Mesenchymal stem cell (in vitro differentiated cells and primary cell): Measurements from ENCODE around the gene DDX25.

Experiments used
- DNase-seq: peaks from one replicate; pipeline ENCODE4 v3.0.0-alpha.2; 2013
- H2AFZ ChIP-seq: one replicate; pipeline ENCODE4 v1.6.1; 2013; ENCODE audit warnings: low read depth, mild to moderate bottlenecking, control low read depth, inconsistent platforms, low read length, moderate library complexity
- H2AK5ac ChIP-seq: 2 replicates; pipeline ENCODE4 v1.6.1; 2013; ENCODE audit warnings: low read length, moderate library complexity, mild to moderate bottlenecking, inconsistent platforms; ENCODE audit not compliant: severe bottlenecking
- H2BK120ac ChIP-seq: one replicate; pipeline ENCODE4 v1.6.1; 2013; ENCODE audit warnings: low read depth, mild to moderate bottlenecking, inconsistent platforms, low read length, moderate library complexity
- H2BK12ac ChIP-seq, 2 experiments: one replicate each; pipeline ENCODE4 v1.6.1; 2013; ENCODE audit warnings: inconsistent platforms in 2 of 2, low read length in 2 of 2, mild to moderate bottlenecking in 2 of 2, moderate library complexity in 2 of 2, control low read depth in 1 of 2
- H2BK15ac ChIP-seq: one replicate; pipeline ENCODE4 v1.6.1; 2013; ENCODE audit warnings: mild to moderate bottlenecking, low read depth, inconsistent platforms; ENCODE audit not compliant: poor library complexity, severe bottlenecking
- H2BK5ac ChIP-seq: 2 replicates; pipeline ENCODE4 v1.6.1; 2013; ENCODE audit warnings: low read depth, mild to moderate bottlenecking, low read length, control low read depth, inconsistent platforms; ENCODE audit not compliant: poor library complexity, severe bottlenecking
- H3K14ac ChIP-seq, 2 experiments: one replicate each; pipeline ENCODE4 v1.6.1; 2013; ENCODE audit warnings: inconsistent platforms in 2 of 2, low read length in 2 of 2, control low read depth in 1 of 2, mild to moderate bottlenecking in 1 of 2, moderate library complexity in 1 of 2
- H3K18ac ChIP-seq, 2 experiments: one replicate each; pipeline ENCODE4 v1.6.1; 2013; ENCODE audit warnings: inconsistent platforms in 2 of 2, low read length in 2 of 2, control low read depth in 1 of 2, low read depth in 1 of 2, mild to moderate bottlenecking in 1 of 2
- H3K23ac ChIP-seq, 2 experiments: one replicate each; pipeline ENCODE4 v1.6.1; 2013; ENCODE audit warnings: inconsistent platforms in 2 of 2, low read length in 2 of 2, mild to moderate bottlenecking in 2 of 2, moderate library complexity in 2 of 2, control low read depth in 1 of 2
- H3K27ac ChIP-seq: 2 replicates; pipeline ENCODE4 v1.5.1; 2013; ENCODE audit warnings: mild to moderate bottlenecking, moderate library complexity, low read length, control low read depth, inconsistent platforms; ENCODE audit not compliant: poor library complexity, severe bottlenecking
- H3K27me3 ChIP-seq, 2 experiments: 2 replicates each; pipeline versions ENCODE4 v1.6.1 to v1.7.0; 2013; ENCODE audit warnings: low read length in 2 of 2, mild to moderate bottlenecking in 2 of 2, moderate library complexity in 2 of 2, control low read depth in 1 of 2, inconsistent platforms in 1 of 2; ENCODE audit not compliant: control insufficient read depth in 1 of 2, insufficient read depth in 1 of 2
- H3K36me3 ChIP-seq, 2 experiments: 2 replicates each; pipeline versions ENCODE4 v1.6.1 to v1.7.0; 2013; ENCODE audit warnings: low read length in 2 of 2, control low read depth in 1 of 2, inconsistent platforms in 1 of 2, low read depth in 1 of 2, mild to moderate bottlenecking in 1 of 2; ENCODE audit not compliant: insufficient read depth in 2 of 2, control insufficient read depth in 1 of 2
- H3K4ac ChIP-seq, 2 experiments: one replicate each; pipeline ENCODE4 v1.6.1; 2013; ENCODE audit warnings: inconsistent platforms in 2 of 2, low read length in 2 of 2, mild to moderate bottlenecking in 2 of 2, moderate library complexity in 2 of 2, control low read depth in 1 of 2, low read depth in 1 of 2
- H3K4me1 ChIP-seq: 2 replicates; pipeline ENCODE4 v1.6.1; 2013; ENCODE audit warnings: low read depth, low read length, control low read depth; ENCODE audit not compliant: control insufficient read depth, insufficient read depth
- H3K4me2 ChIP-seq: 2 replicates; pipeline ENCODE4 v1.6.1; 2013; ENCODE audit warnings: low read length, mild to moderate bottlenecking, inconsistent platforms; ENCODE audit not compliant: poor library complexity, severe bottlenecking
- H3K4me3 ChIP-seq, 2 experiments: 2 replicates each; pipeline versions ENCODE4 v1.5.1 to v1.7.0; 2013; ENCODE audit warnings: low read length in 2 of 2, mild to moderate bottlenecking in 2 of 2, control low read depth in 1 of 2, low read depth in 1 of 2; ENCODE audit not compliant: insufficient read depth in 1 of 2
- H3K79me1 ChIP-seq: replicated peaks from 2 replicates; pipeline ENCODE4 v1.6.1; 2013; ENCODE audit warnings: mild to moderate bottlenecking, control low read depth, low read length, inconsistent platforms; ENCODE audit not compliant: poor library complexity, severe bottlenecking
- H3K9ac ChIP-seq: 2 replicates; pipeline ENCODE4 v1.7.0; 2013; ENCODE audit warnings: mild to moderate bottlenecking, low read length, moderate library complexity
- H3K9me3 ChIP-seq: 2 replicates; pipeline ENCODE4 v1.7.0; 2013; ENCODE audit warnings: mild to moderate bottlenecking, low read length; ENCODE audit not compliant: control insufficient read depth
- H4K8ac ChIP-seq: one replicate; pipeline ENCODE4 v1.6.1; 2013; ENCODE audit warnings: inconsistent platforms, mild to moderate bottlenecking, low read length, moderate library complexity
- H4K91ac ChIP-seq: one replicate; pipeline ENCODE4 v1.6.1; 2013; ENCODE audit warnings: mild to moderate bottlenecking, low read length, inconsistent platforms
- WGBS: methylation state at CpG from one replicate; pipeline ENCODE4 v1.1.7; 2013; ENCODE audit warnings: mixed read lengths; 5-methylcytosine and 5-hydroxymethylcytosine counted together

The DDX25 gene

DNA sequence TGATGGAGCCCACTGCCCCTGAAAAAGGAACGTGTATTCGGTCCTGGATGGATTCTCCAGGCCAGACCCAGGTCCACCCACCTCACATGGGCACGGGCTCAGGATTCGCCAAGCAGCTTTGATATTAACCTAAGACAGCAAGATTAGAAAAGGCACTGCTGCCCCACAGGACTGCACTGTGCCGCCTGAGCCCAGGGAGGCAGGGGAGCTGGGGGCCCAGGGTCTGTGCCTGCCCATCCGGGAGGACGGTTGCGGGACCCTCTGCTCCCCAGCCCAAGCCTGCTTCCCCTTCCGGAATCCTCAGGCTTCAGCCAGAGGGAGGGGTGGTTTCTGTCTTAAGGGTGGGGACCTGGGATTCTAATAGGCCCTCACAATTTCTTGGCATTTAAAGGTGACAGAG lies 28.0 kb downstream of the DDX25 start:
- H3K9ac ChIP-seq = no peak overlapping the region
- H3K18ac ChIP-seq = no peak overlapping the region
- no peaks in the 10 kb centered on the region for H3K4me1 ChIP-seq
- H2AK5ac ChIP-seq = no peak overlapping the region
- H2BK12ac ChIP-seq = no peak overlapping the region
- H3K36me3 ChIP-seq = no peaks in the 10 kb centered on the region
- no peak overlapping the region for H3K23ac ChIP-seq
- no peaks in the 10 kb centered on the region for H3K79me1 ChIP-seq
- H3K4me3 ChIP-seq = no peak overlapping the region
- H2BK15ac ChIP-seq = no peak overlapping the region
- no peak overlapping the region for H2BK5ac ChIP-seq
- peaks cover 8 to 30% of the 10 kb centered on the region in 2 experiments for H3K27me3 ChIP-seq
- no peaks in the 10 kb centered on the region for H3K9me3 ChIP-seq
- no peak overlapping the region for H3K4me2 ChIP-seq
- DNase-seq = no peak
- WGBS = 88% methylated on average over 9 of the region's 9 CpGs
- H4K8ac ChIP-seq = no peak overlapping the region
- H2AFZ ChIP-seq = no peak overlapping the region
- H3K4ac ChIP-seq = no peak overlapping the region
- H3K27ac ChIP-seq = no peak overlapping the region
- H3K14ac ChIP-seq = no peak overlapping the region
- no peak overlapping the region for H2BK120ac ChIP-seq
- no peak overlapping the region for H4K91ac ChIP-seq

DNA sequence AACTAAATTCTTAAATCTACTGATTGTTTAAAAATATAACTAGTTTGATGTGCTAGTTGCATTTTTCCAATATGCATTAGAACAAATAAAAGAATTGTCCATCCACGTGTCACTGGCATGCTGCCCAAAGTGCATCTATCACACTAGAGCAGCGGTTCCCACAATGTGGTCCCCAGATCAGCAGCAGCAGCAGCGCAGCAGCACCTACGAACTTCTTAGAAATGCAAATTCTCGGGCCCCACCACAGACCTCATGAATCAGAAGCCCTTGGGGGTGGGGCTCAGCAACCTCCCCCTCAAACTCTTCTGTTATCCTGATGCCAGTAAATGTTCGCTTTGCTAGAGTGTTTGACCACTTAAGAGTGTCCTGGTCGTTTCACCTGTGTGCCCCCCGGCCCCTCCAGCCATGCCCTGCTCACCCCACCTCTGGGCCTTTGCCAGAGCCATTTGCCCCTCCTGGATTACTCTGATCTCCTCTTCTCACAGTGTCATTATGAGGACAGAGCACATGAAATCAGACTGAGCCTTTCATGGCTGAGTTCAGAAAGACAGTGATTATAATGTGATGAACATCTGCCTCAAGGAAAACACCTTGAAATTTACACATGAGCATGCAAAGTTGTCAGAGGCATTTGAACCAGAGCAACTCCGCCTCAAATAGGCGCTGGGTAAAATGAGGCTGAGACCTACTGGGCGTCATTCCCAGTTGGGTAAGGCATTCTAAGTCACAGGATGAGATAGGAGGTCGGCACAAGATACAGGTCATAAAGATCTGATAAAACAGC lies 28.9 kb downstream of the DDX25 start:
- no peak overlapping the region for H3K14ac ChIP-seq
- 79% methylated on average over 12 of the region's 12 CpGs for WGBS

GRCh38 chr11:125934473-125934872 lies 30.2 kb downstream of the DDX25 start:
- H3K27me3 ChIP-seq = peaks cover 8 to 28% of the 10 kb centered on the region in 2 experiments
- no peak overlapping the region for H3K4me3 ChIP-seq
- no peaks in the 10 kb centered on the region for H3K9me3 ChIP-seq
- no peak overlapping the region for H2BK15ac ChIP-seq
- no peak overlapping the region for H3K18ac ChIP-seq
- no peak overlapping the region for H2AK5ac ChIP-seq
- H4K8ac ChIP-seq = no peak overlapping the region
- H3K4me2 ChIP-seq = no peak overlapping the region
- no peak overlapping the region for H4K91ac ChIP-seq
- H3K79me1 ChIP-seq = no peaks in the 10 kb centered on the region
- no peak for DNase-seq
- no peak overlapping the region for H2BK120ac ChIP-seq
- no peak overlapping the region for H3K9ac ChIP-seq
- H2BK5ac ChIP-seq = no peak overlapping the region
- no peaks in the 10 kb centered on the region for H3K36me3 ChIP-seq
- H2BK12ac ChIP-seq = no peak overlapping the region
- H3K23ac ChIP-seq = no peak overlapping the region
- no peak overlapping the region for H3K4ac ChIP-seq
- no peak overlapping the region for H3K14ac ChIP-seq
- H2AFZ ChIP-seq = no peak overlapping the region
- no peak overlapping the region for H3K27ac ChIP-seq
- no peaks in the 10 kb centered on the region for H3K4me1 ChIP-seq
- 91% methylated on average over 8 of the region's 8 CpGs for WGBS

More for the DNA sequence above, 28.9 kb downstream of the DDX25 start:
- Histone ChIP-seq H3K27ac (no peak overlapping the region), H2AK5ac (no peak overlapping the region), H3K79me1 (no peaks in the 10 kb centered on the region), H2BK15ac (no peak overlapping the region), H3K36me3 (no peaks in the 10 kb centered on the region), H3K18ac (no peak overlapping the region), H4K91ac (no peak overlapping the region), H2BK12ac (no peak overlapping the region), H3K23ac (no peak overlapping the region), H3K4me1 (no peaks in the 10 kb centered on the region), H3K4ac (no peak overlapping the region), H3K4me3 (no peak overlapping the region), H3K9me3 (no peaks in the 10 kb centered on the region), H4K8ac (no peak overlapping the region), H2AFZ (no peak overlapping the region), H3K27me3 (peaks cover 8 to 30% of the 10 kb centered on the region in 2 experiments), H2BK120ac (no peak overlapping the region), H3K9ac (no peak overlapping the region), H3K4me2 (no peak overlapping the region), H2BK5ac (no peak overlapping the region)
- DNase-seq = no peak

DNA sequence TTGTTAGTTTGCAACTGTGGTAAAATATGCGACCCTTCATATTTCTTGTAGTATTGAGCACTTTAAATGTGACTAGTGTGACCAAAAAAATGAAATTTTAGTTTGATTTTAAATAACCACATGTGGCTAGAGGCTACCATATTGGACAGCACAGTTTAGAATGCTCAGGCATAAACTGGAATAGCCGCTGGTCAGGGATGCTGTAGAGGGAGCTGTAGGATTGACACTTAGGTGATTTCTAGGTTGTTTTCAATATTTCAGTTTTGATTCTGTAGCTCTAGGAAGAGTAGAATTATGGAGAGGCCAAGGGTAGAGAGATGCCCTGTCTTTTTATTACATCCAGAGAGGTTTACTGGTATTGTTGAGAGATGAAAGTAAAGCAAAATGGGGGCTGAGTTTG lies 30.7 kb downstream of the DDX25 start:
- Histone ChIP-seq H3K23ac (no peak overlapping the region), H3K18ac (no peak overlapping the region), H3K27ac (no peak overlapping the region), H2AFZ (no peak overlapping the region), H2BK15ac (no peak overlapping the region), H4K91ac (no peak overlapping the region), H3K14ac (no peak overlapping the region), H3K4me2 (no peak overlapping the region), H2BK12ac (no peak overlapping the region), H3K27me3 (peaks cover 8 to 22% of the 10 kb centered on the region in 2 experiments), H2BK5ac (no peak overlapping the region), H2AK5ac (no peak overlapping the region), H3K4ac (no peak overlapping the region), H3K4me1 (no peaks in the 10 kb centered on the region), H3K9me3 (no peaks in the 10 kb centered on the region), H3K36me3 (no peaks in the 10 kb centered on the region), H3K9ac (no peak overlapping the region), H4K8ac (no peak overlapping the region), H3K79me1 (no peaks in the 10 kb centered on the region), H2BK120ac (no peak overlapping the region), H3K4me3 (no peak overlapping the region)
- WGBS = 94% methylated on average over 2 of the region's 2 CpGs
- DNase-seq = no peak
